Activated effector memory CD4-positive, alpha-beta T cell treated with anti-CD3 and anti-CD28 coated beads, Interleukin-2, amount 50 U/mL, for 16 hours (primary cell): ENCODE data around the gene EHBP1L1.
A peak's percentile ranks its signal among the peaks of the same experiment; 100 is the strongest.

Experiments
- DNase-seq: peaks from one replicate; pipeline ENCODE4 v3.0.0-alpha.2; 2020

The EHBP1L1 gene

DNA sequence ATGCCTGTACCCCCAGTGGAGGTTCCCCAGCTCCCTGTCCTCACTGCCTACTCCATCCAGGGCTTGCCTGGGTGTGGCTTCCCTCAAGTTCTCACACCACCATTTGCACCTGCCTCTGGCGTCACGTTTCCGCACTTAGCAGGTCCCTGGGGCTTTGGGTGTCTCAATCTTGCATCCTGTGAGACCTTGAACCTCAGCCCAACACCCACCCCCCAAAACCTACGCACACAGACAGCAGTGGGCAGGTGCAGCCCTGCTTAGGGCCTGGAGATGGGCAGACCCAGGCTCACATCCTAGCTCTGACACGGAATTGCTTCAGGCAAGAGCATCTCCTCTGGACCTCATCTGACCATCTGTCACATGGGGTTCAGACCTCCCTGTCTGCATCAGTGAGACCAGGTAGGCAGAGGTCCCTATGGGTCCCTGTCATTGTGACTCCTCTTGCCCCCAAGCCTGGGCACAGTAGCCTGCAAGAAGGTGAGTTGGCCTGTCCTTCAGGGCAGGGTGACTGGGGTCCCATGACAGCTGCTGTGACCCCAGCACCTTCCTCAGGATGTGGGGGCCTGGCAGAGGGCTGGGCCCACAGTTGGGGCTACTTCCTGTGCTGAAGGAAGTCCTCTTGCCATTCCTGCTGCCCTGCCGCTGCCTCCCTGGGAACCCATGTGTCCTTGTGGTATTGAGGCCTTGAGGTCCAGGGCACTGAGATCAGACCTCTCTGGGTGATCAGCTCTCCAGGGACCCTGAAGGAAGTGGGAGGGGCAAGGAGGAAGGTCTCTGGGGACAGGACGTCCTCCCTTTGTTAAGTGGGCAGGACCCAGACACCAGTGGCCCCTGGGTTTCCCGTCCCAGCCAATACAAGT lies 64.0 kb downstream of the EHBP1L1 start:
- DNase-seq = peak; percentile 84

DNA sequence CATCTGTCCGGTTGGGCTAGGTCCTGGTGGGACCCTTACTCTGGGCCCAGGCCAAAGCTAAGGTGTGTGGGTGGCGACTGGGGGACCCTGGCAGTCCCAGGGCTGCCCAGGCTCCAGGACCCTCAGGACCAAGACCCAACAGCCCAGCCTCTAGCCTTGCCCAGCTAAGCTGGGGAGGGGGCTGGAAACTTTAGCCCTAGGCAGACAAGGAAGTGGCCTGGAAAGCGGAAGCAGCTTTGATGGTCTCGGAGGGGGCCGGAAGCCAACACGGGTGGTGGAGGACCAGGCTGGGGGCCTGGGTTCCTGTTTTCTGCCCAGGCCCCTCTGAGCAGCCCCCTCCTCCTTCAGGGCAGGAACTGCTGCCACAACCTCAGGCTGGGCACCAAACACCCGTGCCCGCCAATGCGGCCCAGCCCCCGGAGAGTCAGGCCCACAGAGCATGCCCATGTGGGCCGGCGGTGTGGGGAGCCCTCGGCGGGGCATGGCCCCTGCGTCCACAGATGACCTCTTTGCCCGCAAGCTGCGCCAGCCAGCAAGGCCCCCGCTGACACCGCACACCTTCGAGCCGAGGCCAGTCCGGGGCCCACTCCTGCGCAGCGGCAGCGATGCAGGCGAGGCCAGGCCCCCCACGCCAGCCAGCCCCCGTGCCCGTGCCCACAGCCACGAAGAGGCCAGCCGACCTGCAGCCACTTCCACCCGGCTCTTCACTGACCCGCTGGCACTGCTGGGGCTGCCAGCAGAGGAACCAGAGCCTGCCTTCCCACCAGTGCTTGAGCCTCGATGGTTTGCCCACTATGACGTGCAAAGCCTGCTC lies 64.8 kb downstream of the EHBP1L1 start:
- peak; percentile 79 for DNase-seq

DNA sequence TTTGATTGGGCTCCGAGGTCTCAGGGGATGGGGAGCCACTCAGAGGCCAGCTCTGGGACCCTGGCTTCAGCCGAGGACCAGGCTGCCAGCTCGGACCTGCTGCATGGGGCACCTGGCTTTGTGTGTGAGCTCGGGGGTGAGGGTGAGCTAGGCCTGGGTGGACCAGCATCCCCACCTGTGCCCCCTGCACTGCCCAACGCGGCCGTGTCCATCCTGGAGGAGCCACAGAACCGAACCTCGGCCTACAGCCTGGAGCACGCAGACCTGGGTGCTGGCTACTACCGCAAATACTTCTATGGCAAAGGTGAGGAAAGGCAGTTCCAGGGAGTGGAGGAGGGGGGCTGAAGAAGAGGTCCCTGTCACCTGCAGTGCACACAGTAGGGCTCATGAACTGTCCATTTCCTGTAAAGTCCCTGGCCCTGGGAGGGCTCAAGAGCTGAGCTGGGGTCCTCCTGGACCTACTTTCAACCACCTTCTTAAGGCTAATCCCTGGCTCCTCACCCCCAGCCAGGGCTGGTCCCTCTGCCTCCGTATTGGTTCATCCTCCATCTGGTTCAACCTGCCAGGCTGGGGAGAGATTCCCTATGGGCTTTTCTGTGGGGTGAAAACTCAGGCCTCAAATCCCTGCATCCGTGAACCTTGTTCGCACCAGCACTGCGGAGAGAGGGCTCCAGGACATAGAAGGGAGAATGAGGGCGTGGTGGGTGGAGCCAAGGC lies 65.6 kb downstream of the EHBP1L1 start:
- no peak for DNase-seq
